Fibroblast of pulmonary artery (primary cell): ENCODE data around the gene ADH4.
"Not testable (repeated sequence)": the region's sequence is repeated elsewhere in the genome, so short reads cannot be mapped to it uniquely, and the experiment has no call there.

Experiments used
- DNase-seq: peaks from one replicate; pipeline ENCODE4 v3.0.0-alpha.2; 2010; ENCODE audit warnings: low read depth
- H3K4me3 ChIP-seq: replicated peaks from 2 replicates; pipeline ENCODE4 v1.5.1; 2011; ENCODE audit warnings: low read depth, mild to moderate bottlenecking, control low read depth, low read length, moderate library complexity
- TF ChIP-seq, protein P1 (sequence below): IDR thresholded peaks from 2 replicates; pipeline ENCODE4 v1.5.1; 2011; ENCODE audit warnings: mild to moderate bottlenecking, control low read depth, low read length, inconsistent platforms; ENCODE audit errors: missing control alignments

ADH4 gene

DNA sequence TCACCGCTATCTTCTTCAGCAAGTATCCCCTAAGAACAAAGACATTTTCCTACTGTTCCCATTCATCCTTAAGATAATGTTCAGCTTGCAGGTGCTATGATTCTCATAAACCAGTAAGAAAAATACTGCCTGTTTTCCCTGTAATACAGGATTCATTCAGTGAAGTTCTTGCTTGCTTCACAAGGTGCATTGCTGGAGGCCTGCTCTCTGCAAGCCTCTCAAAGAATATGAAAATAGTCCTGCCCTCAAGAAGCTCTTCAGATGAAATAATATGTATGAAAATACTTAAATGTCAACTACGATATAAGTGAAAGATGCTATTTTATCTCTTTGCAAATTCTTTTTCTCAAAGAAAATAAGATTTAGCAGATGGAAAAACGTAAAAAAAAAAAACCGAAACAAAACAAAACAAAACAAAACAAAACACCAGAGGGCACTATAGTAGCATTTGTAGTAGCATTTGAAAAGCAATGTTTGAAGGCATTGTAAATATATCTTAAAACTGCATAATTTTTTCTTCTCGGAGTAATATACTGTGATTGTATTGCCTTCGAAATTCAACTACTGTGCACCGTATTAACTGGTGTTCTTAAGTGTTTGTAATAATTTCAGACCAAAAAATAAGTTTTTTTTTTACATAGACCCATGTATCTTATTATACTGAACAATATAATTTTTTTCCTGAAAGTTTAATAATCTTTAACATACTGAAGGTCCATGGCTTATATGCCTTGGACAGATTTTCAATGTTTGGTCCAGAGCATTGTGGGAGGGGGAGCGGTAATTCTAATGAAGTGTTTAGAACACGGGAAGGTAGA, 26.0 kb downstream of the ADH4 start:
- no peak overlapping the region for H3K4me3 ChIP-seq
- TF ChIP-seq, protein P1, sequence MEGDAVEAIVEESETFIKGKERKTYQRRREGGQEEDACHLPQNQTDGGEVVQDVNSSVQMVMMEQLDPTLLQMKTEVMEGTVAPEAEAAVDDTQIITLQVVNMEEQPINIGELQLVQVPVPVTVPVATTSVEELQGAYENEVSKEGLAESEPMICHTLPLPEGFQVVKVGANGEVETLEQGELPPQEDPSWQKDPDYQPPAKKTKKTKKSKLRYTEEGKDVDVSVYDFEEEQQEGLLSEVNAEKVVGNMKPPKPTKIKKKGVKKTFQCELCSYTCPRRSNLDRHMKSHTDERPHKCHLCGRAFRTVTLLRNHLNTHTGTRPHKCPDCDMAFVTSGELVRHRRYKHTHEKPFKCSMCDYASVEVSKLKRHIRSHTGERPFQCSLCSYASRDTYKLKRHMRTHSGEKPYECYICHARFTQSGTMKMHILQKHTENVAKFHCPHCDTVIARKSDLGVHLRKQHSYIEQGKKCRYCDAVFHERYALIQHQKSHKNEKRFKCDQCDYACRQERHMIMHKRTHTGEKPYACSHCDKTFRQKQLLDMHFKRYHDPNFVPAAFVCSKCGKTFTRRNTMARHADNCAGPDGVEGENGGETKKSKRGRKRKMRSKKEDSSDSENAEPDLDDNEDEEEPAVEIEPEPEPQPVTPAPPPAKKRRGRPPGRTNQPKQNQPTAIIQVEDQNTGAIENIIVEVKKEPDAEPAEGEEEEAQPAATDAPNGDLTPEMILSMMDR = peak; percentile 44
- DNase-seq = peak; percentile 55

DNA sequence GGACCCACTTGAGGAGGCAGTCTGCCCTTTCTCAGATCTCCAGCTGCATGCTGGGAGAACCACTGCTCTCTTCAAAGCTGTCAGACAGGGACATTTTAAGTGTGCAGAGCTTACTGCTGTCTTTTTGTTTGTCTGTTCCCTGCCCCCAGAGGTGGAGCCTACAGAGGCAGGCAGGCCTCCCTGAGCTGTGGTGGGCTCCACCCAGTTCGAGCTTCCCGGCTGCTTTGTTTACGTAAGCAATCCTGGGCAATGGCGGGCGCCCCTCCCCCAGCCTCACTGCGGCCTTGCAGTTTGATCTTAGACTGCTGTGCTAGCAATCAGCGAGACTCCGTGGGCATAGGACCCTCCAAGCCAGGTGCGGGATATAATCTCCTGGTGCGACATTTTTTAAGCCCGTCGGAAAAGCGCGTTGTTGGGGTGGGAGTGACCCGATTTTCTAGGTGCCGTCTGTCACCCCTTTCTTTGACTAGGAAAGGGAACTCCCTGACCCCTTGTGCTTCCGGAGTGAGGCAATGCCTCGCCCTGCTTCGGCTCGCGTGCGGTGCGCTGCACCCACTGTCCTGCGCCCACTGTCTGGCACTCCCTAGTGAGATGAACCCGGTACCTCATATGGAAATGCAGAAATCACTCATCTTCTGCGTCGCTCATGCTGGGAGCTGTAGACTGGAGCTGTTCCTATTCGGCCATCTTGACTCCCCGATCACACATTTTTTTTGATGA, 26.8 kb downstream of the ADH4 start:
- H3K4me3 ChIP-seq, DNase-seq: not testable (repeated sequence)

GRCh38 chr4:99109286-99109685, 34.8 kb downstream of the ADH4 start:
- H3K4me3 ChIP-seq, DNase-seq: not testable (repeated sequence)

- peak; percentile 6 for DNase-seq
- TF ChIP-seq, protein P1 = no peak
- H3K4me3 ChIP-seq = no peak overlapping the region
These were observed 39.9 kb downstream of the ADH4 start for GRCh38 chr4:99104153-99104552.

- TF ChIP-seq, protein P1 = no peak
- DNase-seq = no peak
- H3K4me3 ChIP-seq = no peak overlapping the region
These were observed 40.9 kb downstream of the ADH4 start for GRCh38 chr4:99103166-99103565.

DNA sequence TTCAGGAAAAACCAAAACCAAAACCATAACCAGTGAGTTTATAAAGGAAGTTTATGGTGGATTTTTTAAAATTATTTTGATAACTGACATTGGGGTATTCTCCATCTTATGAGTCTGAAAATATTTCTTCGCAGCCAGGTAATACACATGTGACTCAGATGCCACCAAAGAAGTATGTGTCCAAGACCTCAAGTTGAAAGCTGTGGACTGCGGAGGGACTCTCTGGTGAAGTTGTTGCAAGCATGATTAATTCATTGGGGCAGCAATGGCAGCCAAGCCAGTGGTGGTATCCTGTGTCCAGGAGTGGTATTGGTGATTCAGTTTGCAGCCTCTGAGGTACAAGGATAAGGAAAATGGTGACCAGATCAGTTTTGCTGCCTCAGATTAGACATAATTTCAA, 41.5 kb downstream of the ADH4 start:
- TF ChIP-seq, protein P1 = no peak
- no peak overlapping the region for H3K4me3 ChIP-seq
- no peak for DNase-seq

- TF ChIP-seq, protein P1 = no peak
- no peak for DNase-seq
- H3K4me3 ChIP-seq = no peak overlapping the region
These were observed 43.2 kb downstream of the ADH4 start for GRCh38 chr4:99100876-99101275.

GRCh38 chr4:99099814-99100213, 44.3 kb downstream of the ADH4 start:
- not testable (repeated sequence) for H3K4me3 ChIP-seq, DNase-seq
